RWPE2 (cell line): ENCODE data around the gene LAMB2.

Source experiments
- ATAC-seq: fragments of 200-7000 bp; cut with Tn5 transposase; 3 replicates; pipeline ENCODE4 v1.9.1; 2021; ENCODE audit warnings: low read depth
- DNase-seq: peaks from one replicate; pipeline ENCODE4 v3.0.0-alpha.2; 2020; ENCODE audit warnings: low spot score
- H3K27ac ChIP-seq: fragments of 450-650 bp; 2 replicates; pipeline ENCODE4 v1.5.1; 2017; ENCODE audit warnings: mild to moderate bottlenecking; ENCODE audit not compliant: poor library complexity, severe bottlenecking
- H3K27me3 ChIP-seq: fragments of 250-450 bp; sonication (Bioruptor Pico); 2 replicates; pipeline ENCODE4 v1.5.1; 2021; ENCODE audit warnings: mild to moderate bottlenecking, moderate library complexity; ENCODE audit not compliant: insufficient read depth, poor library complexity, severe bottlenecking
- H3K36me3 ChIP-seq: fragments of 250-450 bp; sonication (Bioruptor Pico); 2 replicates; pipeline ENCODE4 v1.5.1; 2020; ENCODE audit warnings: low read depth, mild to moderate bottlenecking, moderate library complexity
- H3K4me1 ChIP-seq: fragments of 250-450 bp; sonication (Bioruptor Pico); 2 replicates; pipeline ENCODE4 v1.5.1; 2021; ENCODE audit warnings: mild to moderate bottlenecking, moderate library complexity; ENCODE audit not compliant: insufficient read depth, poor library complexity, severe bottlenecking
- H3K4me3 ChIP-seq: fragments of 250-450 bp; sonication (Bioruptor Pico); 2 replicates; pipeline ENCODE4 v1.5.1; 2021; ENCODE audit warnings: mild to moderate bottlenecking, moderate library complexity; ENCODE audit not compliant: severe bottlenecking
- H3K9me3 ChIP-seq: fragments of 250-450 bp; sonication (Bioruptor Pico); 2 replicates; pipeline ENCODE4 v1.5.1; 2021; ENCODE audit warnings: mild to moderate bottlenecking, moderate library complexity; ENCODE audit not compliant: severe bottlenecking
- TF ChIP-seq, protein P1 (sequence below): fragments of 450-650 bp; IDR thresholded peaks from one replicate; pipeline ENCODE4 v1.5.1; 2017; ENCODE audit warnings: mild to moderate bottlenecking, moderate library complexity; ENCODE audit not compliant: poor library complexity, severe bottlenecking

The LAMB2 gene

DNA sequence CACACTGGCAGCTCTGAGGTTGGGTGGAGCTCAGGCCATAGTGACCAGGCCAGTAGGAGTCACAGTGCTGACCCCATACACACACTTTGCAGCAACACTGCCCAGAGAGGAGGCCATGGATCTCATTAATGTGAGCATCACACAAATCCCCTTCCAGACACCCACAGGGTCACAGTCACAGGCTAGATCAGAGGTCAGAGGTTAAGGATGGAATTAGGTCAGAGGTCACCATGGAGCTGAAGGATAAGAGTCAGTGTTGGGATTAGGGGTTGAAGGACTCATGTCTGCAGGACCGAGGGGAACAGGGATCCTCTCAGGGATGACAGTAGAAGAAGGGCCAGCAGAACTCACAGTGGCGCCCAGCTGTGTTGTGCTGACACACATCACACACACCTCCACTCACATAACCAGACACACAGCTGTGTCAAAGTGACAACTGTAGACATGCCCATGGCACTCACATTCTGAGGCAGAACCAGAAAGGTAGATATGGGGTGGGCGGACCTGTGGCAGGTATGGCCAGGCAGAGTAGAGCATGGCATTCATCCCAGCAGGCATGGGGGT, 20.6 kb upstream of the LAMB2 start:
- H3K9me3 ChIP-seq = no peaks in the 10 kb centered on the region
- TF ChIP-seq, protein P1, sequence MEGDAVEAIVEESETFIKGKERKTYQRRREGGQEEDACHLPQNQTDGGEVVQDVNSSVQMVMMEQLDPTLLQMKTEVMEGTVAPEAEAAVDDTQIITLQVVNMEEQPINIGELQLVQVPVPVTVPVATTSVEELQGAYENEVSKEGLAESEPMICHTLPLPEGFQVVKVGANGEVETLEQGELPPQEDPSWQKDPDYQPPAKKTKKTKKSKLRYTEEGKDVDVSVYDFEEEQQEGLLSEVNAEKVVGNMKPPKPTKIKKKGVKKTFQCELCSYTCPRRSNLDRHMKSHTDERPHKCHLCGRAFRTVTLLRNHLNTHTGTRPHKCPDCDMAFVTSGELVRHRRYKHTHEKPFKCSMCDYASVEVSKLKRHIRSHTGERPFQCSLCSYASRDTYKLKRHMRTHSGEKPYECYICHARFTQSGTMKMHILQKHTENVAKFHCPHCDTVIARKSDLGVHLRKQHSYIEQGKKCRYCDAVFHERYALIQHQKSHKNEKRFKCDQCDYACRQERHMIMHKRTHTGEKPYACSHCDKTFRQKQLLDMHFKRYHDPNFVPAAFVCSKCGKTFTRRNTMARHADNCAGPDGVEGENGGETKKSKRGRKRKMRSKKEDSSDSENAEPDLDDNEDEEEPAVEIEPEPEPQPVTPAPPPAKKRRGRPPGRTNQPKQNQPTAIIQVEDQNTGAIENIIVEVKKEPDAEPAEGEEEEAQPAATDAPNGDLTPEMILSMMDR = no peak
- H3K36me3 ChIP-seq = no peaks in the 10 kb centered on the region
- no peak for DNase-seq
- ATAC-seq = no peak
- H3K4me1 ChIP-seq = no peaks in the 10 kb centered on the region
- H3K4me3 ChIP-seq = no peak overlapping the region
- no peaks in the 10 kb centered on the region for H3K27me3 ChIP-seq
- no peak overlapping the region for H3K27ac ChIP-seq

DNA sequence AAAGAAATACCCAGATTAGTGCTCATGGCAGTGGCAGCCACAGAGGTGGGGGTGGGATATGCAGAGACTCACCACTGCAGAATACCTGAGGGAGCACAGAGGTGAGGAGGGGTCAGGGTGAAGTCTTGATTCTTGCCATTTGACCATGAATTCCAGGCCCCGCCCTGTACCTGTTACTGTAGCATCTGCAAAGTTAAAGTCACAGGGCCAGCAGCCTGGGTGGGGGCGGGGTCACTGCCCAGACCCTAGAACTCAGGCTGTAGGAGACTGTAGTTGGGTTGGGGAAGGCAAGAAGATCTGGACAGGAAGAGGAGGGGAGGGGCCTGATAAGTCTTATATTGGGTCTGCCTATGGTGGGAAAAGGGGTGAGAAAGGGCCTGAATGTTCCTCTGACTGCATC, 18.8 kb upstream of the LAMB2 start:
- H3K27ac ChIP-seq = no peak overlapping the region
- no peak for ATAC-seq

DNA sequence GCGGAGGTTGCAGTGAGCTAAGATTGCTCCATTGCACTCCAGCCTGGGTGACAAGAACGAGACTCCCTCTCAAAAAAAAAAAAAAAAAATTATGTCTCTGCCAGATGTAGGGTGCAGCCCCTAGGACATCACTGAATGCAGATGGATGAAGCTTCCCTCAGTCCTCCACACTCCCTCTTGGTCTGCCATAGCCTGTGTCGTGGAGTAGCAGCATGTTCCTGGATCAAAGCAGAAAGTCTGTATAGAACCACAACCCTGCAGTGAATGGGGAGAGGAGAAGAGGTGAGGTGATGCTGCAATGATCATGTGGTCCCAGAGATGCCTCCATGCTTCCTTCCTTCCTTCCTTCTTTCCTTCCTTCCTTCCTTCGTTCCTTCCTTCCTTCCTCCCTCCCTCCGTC, 15.3 kb upstream of the LAMB2 start:
- Histone ChIP-seq H3K36me3 (no peaks in the 10 kb centered on the region), H3K27me3 (no peaks in the 10 kb centered on the region), H3K4me3 (no peak overlapping the region), H3K4me1 (no peaks in the 10 kb centered on the region), H3K9me3 (no peaks in the 10 kb centered on the region), H3K27ac (no peak overlapping the region)
- ATAC-seq = no peak
- TF ChIP-seq, protein P1 = no peak
- no peak for DNase-seq

More for the DNA sequence above, 18.8 kb upstream of the LAMB2 start:
- Histone ChIP-seq H3K4me1 (no peaks in the 10 kb centered on the region), H3K36me3 (no peaks in the 10 kb centered on the region), H3K9me3 (no peaks in the 10 kb centered on the region), H3K27me3 (no peaks in the 10 kb centered on the region), H3K4me3 (no peak overlapping the region)
- no peak for DNase-seq
- TF ChIP-seq, protein P1 = no peak

DNA sequence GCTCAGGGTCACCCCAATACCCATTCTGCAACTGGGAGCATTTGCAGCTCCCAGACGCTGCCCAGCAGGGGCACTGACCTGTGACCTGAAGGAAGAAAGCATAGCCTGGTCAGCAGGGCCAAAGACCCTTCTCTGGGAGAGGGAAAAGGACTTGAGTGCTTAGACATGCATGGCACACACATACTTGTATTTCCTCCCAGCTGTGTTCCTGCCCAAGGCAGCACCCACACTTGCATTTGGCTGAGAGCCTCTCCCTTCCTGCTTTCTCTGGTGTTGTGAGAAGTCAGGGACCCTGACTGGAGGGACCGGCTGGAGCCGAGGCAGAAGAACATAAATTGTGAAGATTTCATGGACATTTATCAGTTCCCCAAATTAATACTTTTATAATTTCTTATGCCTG, 7.2 kb upstream of the LAMB2 start:
- DNase-seq (no peak), ATAC-seq (no peak)

DNA sequence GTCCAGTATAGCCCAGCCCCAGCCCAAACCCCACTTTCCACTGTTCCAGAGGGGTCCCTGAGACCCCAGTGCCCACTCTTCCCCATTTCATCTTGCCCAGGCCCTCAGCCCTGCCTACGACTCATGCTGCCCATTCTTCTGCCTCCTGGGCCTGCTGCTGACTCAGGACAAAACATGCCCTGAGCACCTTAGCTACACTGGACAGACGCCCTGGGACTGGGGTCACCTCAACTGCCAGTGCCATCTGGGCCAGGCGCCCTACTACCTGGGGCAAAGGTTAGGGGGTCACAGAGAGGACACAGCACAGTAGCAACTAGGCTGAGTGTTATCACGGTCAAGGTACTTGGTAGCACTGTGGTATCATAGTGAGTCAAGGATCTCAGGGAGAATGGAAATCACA, 2.6 kb upstream of the LAMB2 start:
- TF ChIP-seq, protein P1 = no peak
- no peak for DNase-seq
- no peaks in the 10 kb centered on the region for H3K9me3 ChIP-seq
- H3K4me3 ChIP-seq = no peak overlapping the region
- ATAC-seq = no peak
- no peaks in the 10 kb centered on the region for H3K4me1 ChIP-seq
- no peaks in the 10 kb centered on the region for H3K36me3 ChIP-seq
- H3K27ac ChIP-seq = no peak overlapping the region
- no peaks in the 10 kb centered on the region for H3K27me3 ChIP-seq

More for the DNA sequence above, 7.2 kb upstream of the LAMB2 start:
- Histone ChIP-seq H3K27ac (no peak overlapping the region), H3K4me1 (no peaks in the 10 kb centered on the region), H3K36me3 (no peaks in the 10 kb centered on the region), H3K27me3 (no peaks in the 10 kb centered on the region), H3K4me3 (no peak overlapping the region), H3K9me3 (no peaks in the 10 kb centered on the region)
- TF ChIP-seq, protein P1 = no peak
